Measurements from ENCODE around the gene CCDC107. TPM values are rescaled to one million over a fixed set of nuclear protein-coding genes. Genes with fewer than 3 reads are reported as not detected.

CCDC107 gene
- total RNA-seq, 1 experiment from 2014 or later, result 12.0 TPM

GRCh38 chr9:35710818-35711500, 52.9 kb downstream of the CCDC107 start:
- Histone ChIP-seq H2BK20ac (ENCODE audit: low read depth, low read length, poor library complexity, severe bottlenecking) (no peak overlapping the region), H4K8ac (replicated peaks; ENCODE audit: insufficient read length, low read depth, low read length) (no peak overlapping the region), H2BK12ac (ENCODE audit: insufficient read length, low read depth, low read length) (no peak overlapping the region), H3K4ac (ENCODE audit: low read depth, low read length) (no peak overlapping the region), H4K91ac (ENCODE audit: insufficient read length, low read depth, low read length) (no peak overlapping the region), H3K23ac (ENCODE audit: insufficient read length, low read depth, low read length) (no peak overlapping the region), H2AK5ac (ENCODE audit: insufficient read length, low read length) (no peak overlapping the region), H3K4me2 (ENCODE audit: insufficient read depth, insufficient read length, low read length) (no peak overlapping the region), H2BK120ac (ENCODE audit: low read depth, low read length, poor library complexity, severe bottlenecking) (no peak overlapping the region), H3K9ac (ENCODE audit: extremely low read depth, insufficient read length, low read length) (no peak overlapping the region), H3K56ac (ENCODE audit: insufficient read length, low read depth, low read length) (no peak overlapping the region), H3K4me1 (ENCODE audit: insufficient read depth, low read length) (no peaks in the 10 kb centered on the region), H3K14ac (ENCODE audit: insufficient read depth, low read length) (no peak overlapping the region), H3K27me3 (ENCODE audit: insufficient read depth, low read length) (no peaks in the 10 kb centered on the region), H3K18ac (ENCODE audit: insufficient read length, low read depth, low read length) (no peak overlapping the region), H3K27ac (ENCODE audit: insufficient read length, low read depth, low read length) (no peak overlapping the region), H3K79me2 (ENCODE audit: insufficient read depth, low read length) (no peaks in the 10 kb centered on the region), H4K20me1 (ENCODE audit: control insufficient read depth, insufficient read depth, insufficient read length) (no peaks in the 10 kb centered on the region), H3K79me1 (ENCODE audit: insufficient read depth, low read depth, low read length, poor library complexity, severe bottlenecking) (no peaks in the 10 kb centered on the region), H2BK15ac (ENCODE audit: low read depth, low read length) (no peak overlapping the region), H2BK5ac (ENCODE audit: insufficient read length, low read length) (no peak overlapping the region), H3T11ph (ENCODE audit: low read length) (no peak overlapping the region), H2AFZ (ENCODE audit: low read length) (no peak overlapping the region), H4K5ac (ENCODE audit: insufficient read length, low read depth, low read length) (no peak overlapping the region), H3K9me3 (ENCODE audit: control insufficient read depth, low read depth, low read length) (no peaks in the 10 kb centered on the region), H3K23me2 (ENCODE audit: insufficient read length, low read depth, low read length, poor library complexity, severe bottlenecking) (no peaks in the 10 kb centered on the region)
- TF ChIP-seq CTCF (conservative IDR thresholded peaks at IDR 0.05), result no peak
- Mint-ChIP-seq H3K36me3 (ENCODE audit: insufficient read depth in 1 of 3, low read depth in 3 of 3) (peaks cover 57 to 94% (median 58%) of the 10 kb centered on the region in 3 experiments), H3K4me3 (no peak overlapping the region), H3K4me1 (peaks cover 0 to 9% of the 10 kb centered on the region in 2 experiments; a peak in 2 of 4 replicates), H3K27me3 (ENCODE audit: low read depth) (no peaks in the 10 kb centered on the region; the same call in 1 of the 2 replicates), H3K9me3 (no peaks in the 10 kb centered on the region), H3K27ac (no peak overlapping the region)
- no CpG with 5 or more reads among the region's 7 CpGs for WGBS (ENCODE audit: extremely low coverage, insufficient read length, low lambda C conversion rate)
- DNase-seq, result no peak

Small RNA genes within 50 kb of the gene (microRNA-seq; reads per million reads assigned to microRNA genes)
- gene MIR6852 (ENCODE audit: borderline microRNAs expressed), result not detected

Other genes starting within 250 kb of the CCDC107 start
- gene RUSC2, start 168.2 kb upstream of the CCDC107 start, total RNA-seq (2021), result 5.8 and 6.3 TPM in 2 replicates
- 28.1 and 28.6 TPM in 2 replicates for gene TESK1, start 53.0 kb upstream of the CCDC107 start, total RNA-seq (2021)
- 3.3 and 3.9 TPM in 2 replicates for gene CD72, start 39.9 kb upstream of the CCDC107 start, total RNA-seq (2021)
- 1.3 and 1.6 TPM in 2 replicates for gene SIT1, start 7.4 kb upstream of the CCDC107 start, total RNA-seq (2021)
- gene RMRP, start 273 bp upstream of the CCDC107 start, total RNA-seq (2021), result 18,417 and 20,652 TPM in 2 replicates
- gene ARHGEF39, start 6.9 kb downstream of the CCDC107 start, total RNA-seq (2021), result 21.6 and 24.4 TPM in 2 replicates
- 0.94 and 1.9 TPM in 2 replicates for gene CA9, start 15.6 kb downstream of the CCDC107 start, total RNA-seq (2021)
- gene TPM2, start 31.6 kb downstream of the CCDC107 start, total RNA-seq (2021), result 221 and 225 TPM in 2 replicates
- gene TLN1, start 73.9 kb downstream of the CCDC107 start, total RNA-seq (2021), result 102 and 103 TPM in 2 replicates
- 26.9 and 27.3 TPM in 2 replicates for gene CREB3, start 74.4 kb downstream of the CCDC107 start, total RNA-seq (2021)
- 90.7 and 103 TPM in 2 replicates for gene GBA2, start 90.9 kb downstream of the CCDC107 start, total RNA-seq (2021)
- 23.5 and 25.7 TPM in 2 replicates for gene RGP1, start 91.0 kb downstream of the CCDC107 start, total RNA-seq (2021)
- 0.83 and 0.97 TPM in 2 replicates for gene MSMP, start 96.0 kb downstream of the CCDC107 start, total RNA-seq (2021)
- gene NPR2, start 133.3 kb downstream of the CCDC107 start, total RNA-seq (2021), result 12.2 and 12.5 TPM in 2 replicates
- gene SPAG8, start 154.0 kb downstream of the CCDC107 start, total RNA-seq (2021), result 0.46 and 0.50 TPM in 2 replicates
- 30.9 and 35.9 TPM in 2 replicates for gene HINT2, start 156.8 kb downstream of the CCDC107 start, total RNA-seq (2021)
- not detected in 2 replicates for gene FAM221B, start 170.4 kb downstream of the CCDC107 start, total RNA-seq (2021)
- gene TMEM8B, start 170.9 kb downstream of the CCDC107 start, total RNA-seq (2021), result 7.9 and 9.3 TPM in 2 replicates
- gene OR13J1, start 212.1 kb downstream of the CCDC107 start, total RNA-seq (2021), result not detected in 2 replicates
- gene HRCT1, start 247.9 kb downstream of the CCDC107 start, total RNA-seq (2021), result not detected in 2 replicates

Measured in H9 (cell line).